ENCODE results near the gene SEMA4D.

SEMA4D gene

DNA sequence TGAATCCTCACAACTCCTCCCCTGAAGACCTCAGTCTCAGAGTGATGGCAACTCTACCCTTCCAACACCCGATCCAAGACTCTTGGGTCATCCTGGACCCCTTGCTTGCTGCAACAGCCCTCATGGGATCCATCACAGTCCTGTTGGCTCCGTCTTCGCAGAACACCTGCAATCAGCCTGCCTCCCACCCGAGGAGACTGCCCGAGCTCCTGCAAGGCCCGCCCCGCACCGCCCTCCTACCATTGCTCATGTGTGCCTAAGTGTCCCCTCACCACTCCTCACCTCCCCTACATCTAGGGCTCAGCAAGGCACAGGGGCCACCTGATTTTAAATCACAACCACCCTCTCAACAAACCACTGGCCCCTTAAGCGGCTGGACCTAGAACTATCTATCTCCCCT, 5.3 kb downstream of the SEMA4D start:
- H3K4me3 ChIP-seq: no peak overlapping the region
- no peak overlapping the region for H3K27ac ChIP-seq
- H3K36me3 ChIP-seq: no peaks in the 10 kb centered on the region
- DNase-seq: no peak
- TF ChIP-seq, protein P1, sequence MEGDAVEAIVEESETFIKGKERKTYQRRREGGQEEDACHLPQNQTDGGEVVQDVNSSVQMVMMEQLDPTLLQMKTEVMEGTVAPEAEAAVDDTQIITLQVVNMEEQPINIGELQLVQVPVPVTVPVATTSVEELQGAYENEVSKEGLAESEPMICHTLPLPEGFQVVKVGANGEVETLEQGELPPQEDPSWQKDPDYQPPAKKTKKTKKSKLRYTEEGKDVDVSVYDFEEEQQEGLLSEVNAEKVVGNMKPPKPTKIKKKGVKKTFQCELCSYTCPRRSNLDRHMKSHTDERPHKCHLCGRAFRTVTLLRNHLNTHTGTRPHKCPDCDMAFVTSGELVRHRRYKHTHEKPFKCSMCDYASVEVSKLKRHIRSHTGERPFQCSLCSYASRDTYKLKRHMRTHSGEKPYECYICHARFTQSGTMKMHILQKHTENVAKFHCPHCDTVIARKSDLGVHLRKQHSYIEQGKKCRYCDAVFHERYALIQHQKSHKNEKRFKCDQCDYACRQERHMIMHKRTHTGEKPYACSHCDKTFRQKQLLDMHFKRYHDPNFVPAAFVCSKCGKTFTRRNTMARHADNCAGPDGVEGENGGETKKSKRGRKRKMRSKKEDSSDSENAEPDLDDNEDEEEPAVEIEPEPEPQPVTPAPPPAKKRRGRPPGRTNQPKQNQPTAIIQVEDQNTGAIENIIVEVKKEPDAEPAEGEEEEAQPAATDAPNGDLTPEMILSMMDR (IDR thresholded peaks at IDR 0.05): no peak
- H3K9me3 ChIP-seq: no peaks in the 10 kb centered on the region
- no peaks in the 10 kb centered on the region for H3K27me3 ChIP-seq
- H3K4me1 ChIP-seq: peaks cover 0 to 16% (median 4%) of the 10 kb centered on the region in 4 donors
- intact Hi-C loops (cut with DNase I; ENCODE audit: low total_unique reads): no loop called here

DNA sequence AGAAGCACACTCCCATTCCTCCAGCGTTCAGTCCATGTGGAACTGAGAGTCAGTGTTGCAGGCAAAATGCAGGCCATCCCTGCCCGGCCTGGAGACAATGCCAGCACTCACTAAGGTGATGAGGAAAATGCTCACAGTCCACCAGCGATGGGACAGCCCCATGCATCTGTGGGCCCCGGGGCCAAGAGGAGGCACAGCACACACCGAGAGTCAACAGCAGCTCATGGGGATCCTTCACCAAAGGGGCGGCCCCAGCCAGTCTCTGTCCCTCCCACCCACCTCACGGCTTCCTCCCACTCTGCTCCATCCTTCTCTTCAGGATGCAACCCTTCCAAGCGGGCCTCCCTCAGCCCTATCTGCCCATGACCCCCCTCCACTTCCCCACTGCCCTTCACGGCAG, 6.2 kb downstream of the SEMA4D start:
- TF ChIP-seq, protein P1 (IDR thresholded peaks at IDR 0.05): no peak
- Histone ChIP-seq H3K27ac (no peak overlapping the region), H3K4me1 (peaks cover 0 to 10% (median 1%) of the 10 kb centered on the region in 4 donors)

DNA sequence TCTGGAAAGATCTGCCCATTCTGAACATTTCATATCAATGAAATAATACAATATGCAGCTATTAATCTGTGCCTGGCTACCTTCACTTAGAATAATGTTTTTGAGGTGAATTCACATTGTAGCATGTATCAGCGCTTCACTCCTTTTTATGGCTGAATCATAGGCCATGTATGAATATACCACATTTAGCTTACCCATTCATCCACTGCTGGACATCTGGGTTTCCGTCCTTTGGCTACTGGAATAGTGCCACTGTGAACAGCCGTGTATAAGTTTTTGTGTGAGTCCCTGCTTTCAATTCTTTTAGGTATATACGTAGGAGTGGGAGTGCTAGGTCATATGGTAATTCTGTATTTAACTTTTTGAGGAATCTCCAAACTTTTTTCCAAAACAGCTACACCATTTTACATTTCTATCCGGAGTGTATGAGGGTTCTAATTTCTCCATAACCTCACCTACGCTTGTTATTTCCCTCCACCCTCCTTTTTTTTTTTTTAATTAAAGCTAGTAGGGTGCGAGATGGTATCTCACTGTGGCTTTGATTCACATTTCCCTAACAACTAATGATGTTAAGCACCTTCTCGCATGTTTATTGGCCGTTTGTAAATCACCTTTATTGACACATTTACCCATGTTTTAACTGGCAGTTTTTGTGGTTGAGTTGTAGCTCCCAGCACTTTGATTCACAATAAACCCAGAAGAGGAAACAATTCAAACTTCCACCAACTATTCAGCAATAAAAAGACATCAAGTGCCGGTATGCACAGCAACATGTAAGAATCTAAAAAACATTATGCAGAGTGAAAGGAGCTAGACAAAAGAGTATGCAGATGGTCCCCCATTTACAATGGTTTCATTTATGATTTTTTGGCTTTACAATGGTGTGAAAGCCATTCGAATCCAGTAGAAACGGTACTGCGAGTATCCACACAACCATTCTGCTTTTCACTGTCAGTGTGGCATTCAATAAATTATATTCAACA, 8.1 kb downstream of the SEMA4D start:
- Histone ChIP-seq H3K27me3 (no peaks in the 10 kb centered on the region), H3K4me1 (no peaks in the 10 kb centered on the region), H3K4me3 (no peak overlapping the region), H3K9me3 (peaks cover 0 to 8% (median 4%) of the 10 kb centered on the region in 3 donors), H3K27ac (no peak overlapping the region), H3K36me3 (no peaks in the 10 kb centered on the region)
- TF ChIP-seq, protein P1 (IDR thresholded peaks at IDR 0.05): no peak
- no peak for DNase-seq
- intact Hi-C loops (cut with DNase I; ENCODE audit: low total_unique reads): no loop called here

More for the DNA sequence above, 6.2 kb downstream of the SEMA4D start:
- peaks cover 0 to 3% (median under 1%) of the 10 kb centered on the region in 3 donors for H3K9me3 ChIP-seq
- no peaks in the 10 kb centered on the region for H3K36me3 ChIP-seq
- no peaks in the 10 kb centered on the region for H3K27me3 ChIP-seq
- no peak overlapping the region for H3K4me3 ChIP-seq
- DNase-seq: no peak
- intact Hi-C loops (cut with DNase I; ENCODE audit: low total_unique reads): no loop called here

DNA sequence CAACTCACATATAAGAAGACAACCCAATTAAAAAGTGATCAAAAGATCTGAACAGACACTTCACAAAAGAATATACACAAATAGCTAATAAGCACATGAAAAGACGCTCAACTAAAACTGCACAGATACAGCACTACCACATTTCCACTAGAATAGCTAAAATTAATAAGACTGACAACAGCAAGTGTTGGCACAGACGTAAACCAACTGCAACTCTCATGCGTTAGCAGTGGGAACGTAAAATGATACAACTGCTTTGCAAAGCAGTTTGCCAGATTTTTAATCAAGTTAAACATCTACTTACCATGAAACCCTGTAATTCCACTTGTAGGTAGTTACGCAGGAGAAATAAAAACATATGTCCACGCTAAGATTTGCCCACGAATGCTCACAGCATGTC, 9.0 kb downstream of the SEMA4D start:
- no peaks in the 10 kb centered on the region for H3K27me3 ChIP-seq
- TF ChIP-seq, protein P1 (IDR thresholded peaks at IDR 0.05): no peak
- intact Hi-C loops (cut with DNase I; ENCODE audit: low total_unique reads): no loop called here
- H3K36me3 ChIP-seq: no peaks in the 10 kb centered on the region
- DNase-seq: no peak
- H3K9me3 ChIP-seq: peaks cover 0 to 8% (median 4%) of the 10 kb centered on the region in 3 donors
- no peak overlapping the region for H3K4me3 ChIP-seq
- no peak overlapping the region for H3K27ac ChIP-seq
- H3K4me1 ChIP-seq: no peaks in the 10 kb centered on the region

DNA sequence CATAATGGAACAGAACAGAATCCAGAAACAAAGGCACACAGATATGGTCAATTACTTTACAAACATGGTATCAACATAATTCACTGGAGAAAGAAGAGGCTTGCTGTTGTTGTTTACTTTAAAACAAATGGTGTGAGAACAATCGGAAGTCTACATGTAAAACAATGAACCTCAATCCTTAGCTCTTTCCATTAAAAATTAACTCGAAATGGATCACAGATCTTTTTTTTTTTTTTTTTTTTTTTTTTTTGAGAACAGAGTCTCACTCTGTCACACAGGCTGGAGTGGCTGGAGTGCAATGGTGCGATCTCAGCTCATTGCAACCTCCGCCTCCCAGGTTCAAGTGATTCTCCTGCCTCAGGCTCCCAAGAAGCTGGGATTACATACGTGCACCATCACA, 9.8 kb downstream of the SEMA4D start:
- no peaks in the 10 kb centered on the region for H3K36me3 ChIP-seq
- peaks cover 0 to 8% (median 4%) of the 10 kb centered on the region in 3 donors for H3K9me3 ChIP-seq
- TF ChIP-seq, protein P1 (IDR thresholded peaks at IDR 0.05): no peak
- H3K4me1 ChIP-seq: no peaks in the 10 kb centered on the region
- DNase-seq: no peak
- intact Hi-C loops (cut with DNase I; ENCODE audit: low total_unique reads): no loop called here
- H3K4me3 ChIP-seq: no peak overlapping the region
- H3K27me3 ChIP-seq: no peaks in the 10 kb centered on the region
- H3K27ac ChIP-seq: no peak overlapping the region

All from tibial artery (tissue), 4 donors.